ENCODE measurements around the gene FOLR2. TPM values are rescaled to one million over a fixed set of nuclear protein-coding genes. Genes with fewer than 3 reads are reported as not detected.

Gene FOLR2
- polyA plus RNA-seq, 3 donors = 54.7 to 63.8 (median 62.6) TPM

- H4K20me1 ChIP-seq (ENCODE audit: insufficient read depth, low read length) = no peaks in the 10 kb centered on the region
- peaks cover 6 to 13% of the 10 kb centered on the region in 2 donors for H3K27me3 ChIP-seq (ENCODE audit: control insufficient read depth in 2 of 2, insufficient read depth in 2 of 2, low read length in 2 of 2)
- H3K4me3 Mint-ChIP-seq = no peak overlapping the region
- H3K4me1 ChIP-seq (ENCODE audit: control insufficient read depth in 1 of 2, insufficient read depth in 2 of 2, low read length in 2 of 2) = peaks cover 2 to 3% of the 10 kb centered on the region in 2 donors
- no peak overlapping the region for H3K4me3 ChIP-seq (replicated peaks in 1 of 3; ENCODE audit: low read depth in 2 of 3, low read length in 3 of 3)
- no peak overlapping the region for H3K27ac Mint-ChIP-seq
- no peak for TF ChIP-seq CTCF (IDR thresholded peaks at IDR 0.05)
- no peaks in the 10 kb centered on the region for H3K79me2 ChIP-seq (ENCODE audit: insufficient read depth, low read length)
- H3K4me2 ChIP-seq (replicated peaks; ENCODE audit: extremely low read depth, low read length, poor library complexity, severe bottlenecking) = no peak overlapping the region
- peaks cover 17 to 30% (median 26%) of the 10 kb centered on the region in 3 donors for H3K27me3 Mint-ChIP-seq (ENCODE audit: low read depth in 3 of 3)
- no peak overlapping the region for H3K27ac ChIP-seq (ENCODE audit: low read depth in 1 of 2, low read length in 2 of 2)
- intact Hi-C loops (cut with micrococcal nuclease) = no loop called here
- WGBS (ENCODE audit: insufficient coverage) = 100% methylated on average over 1 of the region's 2 CpGs
- H3K4me1 Mint-ChIP-seq = peaks cover 4% of the 10 kb centered on the region
- peaks cover 0 to 7% (median 0%) of the 10 kb centered on the region in 7 donors for H3K9me3 Mint-ChIP-seq
- no peaks in the 10 kb centered on the region for H3K36me3 Mint-ChIP-seq
- H3K9ac ChIP-seq (ENCODE audit: insufficient read depth, low read length, poor library complexity, severe bottlenecking) = no peak overlapping the region
- H2AFZ ChIP-seq (ENCODE audit: insufficient read depth, low read depth, low read length, poor library complexity, severe bottlenecking) = no peak overlapping the region
- H3K36me3 ChIP-seq (replicated peaks in 1 of 2; ENCODE audit: control insufficient read depth in 1 of 2, insufficient read depth in 2 of 2, low read length in 2 of 2) = no peaks in the 10 kb centered on the region
- H3K9me3 ChIP-seq (replicated peaks in 1 of 2; ENCODE audit: control insufficient read depth in 1 of 2, insufficient read depth in 1 of 2, low read length in 2 of 2) = no peaks in the 10 kb centered on the region
- no peak for DNase-seq
Observed at GRCh38 chr11:72257570-72257969, 41.0 kb downstream of the FOLR2 start.

GRCh38 chr11:72259490-72259889 is 42.9 kb downstream of the FOLR2 start:
- no peaks in the 10 kb centered on the region for H3K36me3 ChIP-seq (replicated peaks in 1 of 2; ENCODE audit: control insufficient read depth in 1 of 2, insufficient read depth in 2 of 2, low read length in 2 of 2)
- H3K27ac ChIP-seq (ENCODE audit: low read depth in 1 of 2, low read length in 2 of 2) = no peak overlapping the region
- peak overlapping the region in 1 of 2 donors; percentile 15 for H3K4me3 Mint-ChIP-seq
- no peaks in the 10 kb centered on the region for H4K20me1 ChIP-seq (ENCODE audit: insufficient read depth, low read length)
- H2AFZ ChIP-seq (ENCODE audit: insufficient read depth, low read depth, low read length, poor library complexity, severe bottlenecking) = no peak overlapping the region
- no peak overlapping the region for H3K9ac ChIP-seq (ENCODE audit: insufficient read depth, low read length, poor library complexity, severe bottlenecking)
- no peaks in the 10 kb centered on the region for H3K79me2 ChIP-seq (ENCODE audit: insufficient read depth, low read length)
- no peak for TF ChIP-seq CTCF (IDR thresholded peaks at IDR 0.05)
- H3K27me3 ChIP-seq (ENCODE audit: control insufficient read depth in 2 of 2, insufficient read depth in 2 of 2, low read length in 2 of 2) = peaks cover 3 to 5% of the 10 kb centered on the region in 2 donors
- peaks cover 10 to 22% (median 15%) of the 10 kb centered on the region in 3 donors for H3K27me3 Mint-ChIP-seq (ENCODE audit: low read depth in 3 of 3)
- H3K4me1 ChIP-seq (ENCODE audit: control insufficient read depth in 1 of 2, insufficient read depth in 2 of 2, low read length in 2 of 2) = peaks cover 14 to 18% of the 10 kb centered on the region in 2 donors
- peaks cover 3 to 11% (median 5%) of the 10 kb centered on the region in 7 donors for H3K9me3 Mint-ChIP-seq
- H3K36me3 Mint-ChIP-seq = peaks cover 0 to 2% of the 10 kb centered on the region in 2 donors
- no peak overlapping the region for H3K4me3 ChIP-seq (replicated peaks in 1 of 3; ENCODE audit: low read depth in 2 of 3, low read length in 3 of 3)
- peaks cover 21% of the 10 kb centered on the region for H3K4me1 Mint-ChIP-seq
- H3K9me3 ChIP-seq (replicated peaks in 1 of 2; ENCODE audit: control insufficient read depth in 1 of 2, insufficient read depth in 1 of 2, low read length in 2 of 2) = no peaks in the 10 kb centered on the region
- no peak overlapping the region for H3K27ac Mint-ChIP-seq
- intact Hi-C loops (cut with micrococcal nuclease) = no loop called here
- no peak for DNase-seq
- no peak overlapping the region for H3K4me2 ChIP-seq (replicated peaks; ENCODE audit: extremely low read depth, low read length, poor library complexity, severe bottlenecking)
- 100% methylated on average over 2 of the region's 2 CpGs for WGBS (ENCODE audit: insufficient coverage)

Data from CD14-positive monocyte (primary cell).